GM12801 (cell line): ENCODE data around the gene SLC12A1.
A peak's percentile ranks its signal among the peaks of the same experiment; 100 is the strongest.

ENCODE experiments used
- CTCF ChIP-seq: IDR thresholded peaks from one replicate; pipeline ENCODE4 v1.5.1; 2011; ENCODE audit warnings: control low read depth; ENCODE audit not compliant: insufficient read length; ENCODE audit errors: extremely low read depth

SLC12A1 gene

DNA sequence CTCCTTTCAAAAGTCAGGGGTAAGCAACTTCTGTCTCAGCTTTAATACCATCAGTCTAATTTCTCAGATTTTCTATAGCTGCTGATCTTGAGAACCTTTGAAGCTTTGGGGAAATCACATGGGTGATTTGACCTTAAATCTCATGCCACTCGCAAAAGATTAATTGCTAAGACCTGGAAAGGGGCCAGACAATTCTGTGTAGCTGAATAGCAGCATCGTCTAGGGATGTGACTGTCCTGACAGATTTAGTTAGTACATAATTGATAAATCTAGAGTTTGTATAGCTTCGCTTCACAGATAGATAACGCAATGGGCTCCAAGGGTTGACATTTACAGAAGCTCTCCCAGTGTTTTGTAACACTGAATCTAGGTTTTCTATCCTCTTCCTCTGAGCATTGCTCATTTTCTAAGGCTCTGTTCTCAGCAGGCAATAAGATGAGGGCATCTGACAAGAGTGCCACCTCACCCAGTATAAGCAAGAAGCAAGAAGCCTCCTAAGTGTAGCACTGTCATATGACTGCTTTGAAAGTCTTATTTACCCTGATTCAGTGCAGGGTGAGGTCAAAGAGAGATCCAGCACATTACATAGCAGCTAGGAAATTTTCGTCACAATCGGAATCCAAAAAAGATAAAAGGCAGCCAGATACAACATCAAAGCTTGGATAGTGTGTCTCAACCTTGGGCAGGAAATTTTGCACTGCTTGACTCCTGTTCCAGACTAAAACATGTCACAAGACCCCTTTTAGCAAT lies 77.5 kb downstream of the SLC12A1 start:
- no peak for TF ChIP-seq CTCF

GRCh38 chr15:48285329-48286214 lies 79.5 kb downstream of the SLC12A1 start:
- peak; percentile 30 for TF ChIP-seq CTCF

DNA sequence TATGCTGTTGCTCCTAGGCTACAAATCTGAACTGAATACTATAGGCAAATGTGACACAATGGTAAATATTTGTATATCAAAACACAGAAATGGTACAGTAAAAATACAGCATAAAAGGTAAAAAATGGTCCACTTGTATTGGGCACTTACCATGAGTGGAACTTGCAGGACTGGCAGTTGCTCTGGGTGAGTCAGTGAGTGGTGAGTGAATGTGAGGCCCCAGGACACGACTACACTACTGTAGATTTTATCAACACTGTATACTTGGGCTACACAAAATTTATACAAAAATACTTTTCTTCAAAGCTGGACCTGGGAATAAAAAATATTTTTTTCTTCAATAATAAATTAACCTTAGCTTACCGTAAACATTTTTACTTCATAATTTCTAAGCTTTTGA lies 83.5 kb downstream of the SLC12A1 start:
- TF ChIP-seq CTCF, result no peak

DNA sequence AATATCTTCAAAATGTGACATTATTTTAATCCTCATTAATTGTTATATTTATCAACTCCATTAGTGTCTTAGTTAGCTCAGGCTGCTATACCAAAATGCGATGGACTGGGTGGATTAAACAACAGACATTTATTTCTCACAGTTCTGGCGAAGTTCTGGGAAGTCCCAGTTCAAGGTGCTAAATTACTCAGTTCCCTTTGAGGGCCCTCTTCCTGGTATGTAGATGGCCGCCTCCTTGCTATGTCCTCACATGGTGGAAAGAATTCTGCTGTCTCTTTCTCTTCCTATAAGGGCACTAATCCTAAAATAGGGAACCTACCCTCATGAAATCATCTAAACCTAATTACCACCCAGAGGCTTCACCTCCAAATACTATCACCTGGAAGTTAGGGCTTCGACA lies 86.4 kb downstream of the SLC12A1 start:
- no peak for TF ChIP-seq CTCF

DNA sequence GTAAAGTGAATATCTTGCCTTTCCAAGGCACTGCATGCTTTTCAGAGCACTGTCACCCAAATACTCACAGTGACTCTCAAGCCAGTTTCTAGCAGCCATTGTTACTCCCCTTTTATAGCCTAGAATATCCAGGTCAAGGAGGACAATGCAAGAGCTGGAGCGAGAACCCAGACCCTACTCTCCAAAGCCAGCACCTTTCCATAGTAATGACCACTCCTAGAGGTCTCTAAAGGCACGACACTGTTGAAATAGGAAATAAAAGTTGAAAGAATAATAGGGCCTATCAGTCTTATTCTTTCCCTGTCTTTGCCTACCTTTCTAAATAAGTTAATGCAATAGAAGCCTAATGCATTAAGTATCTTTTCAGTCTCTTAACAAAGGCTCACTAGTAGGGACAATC lies 91.6 kb downstream of the SLC12A1 start:
- no peak for TF ChIP-seq CTCF

- TF ChIP-seq CTCF, result no peak
Observed at GRCh38 chr15:48298914-48299313, 92.8 kb downstream of the SLC12A1 start.

- TF ChIP-seq CTCF, result no peak
Observed at GRCh38 chr15:48300038-48300437, 93.9 kb downstream of the SLC12A1 start.
